GM12875 (cell line): ENCODE measurements around the gene L1CAM.

Experiments used
- H3K4me3 ChIP-seq: one replicate; pipeline ENCODE4 v1.5.1; 2011; ENCODE audit warnings: low read depth, low read length, control low read depth
- CTCF ChIP-seq: IDR thresholded peaks from 2 replicates; pipeline ENCODE4 v1.5.1; 2011; ENCODE audit warnings: low read depth, mild to moderate bottlenecking, control low read depth, inconsistent platforms, low read length, moderate library complexity, borderline replicate concordance; ENCODE audit not compliant: insufficient read depth

The L1CAM gene

GRCh38 chrX:153885968-153886903 lies at the start of gene L1CAM:
Gene L1CAM, minus strand, starts transcription at chrX:153886173. Its CDS starts 10,337 bp downstream, at chrX:153875836.
- no peak within 1 kb of the TSS for H3K4me3 ChIP-seq
- no peak for TF ChIP-seq CTCF

GRCh38 chrX:153935326-153935851 lies 49.4 kb upstream of the L1CAM start:
- H3K4me3 ChIP-seq: peak overlapping the region; percentile 55
- TF ChIP-seq CTCF: no peak

GRCh38 chrX:153934762-153935325 lies 48.9 kb upstream of the L1CAM start, which contains the start of gene NAA10:
Gene NAA10, minus strand, starts transcription at chrX:153935037. Its CDS starts 133 bp downstream, at chrX:153934904.
- peak within 1 kb of the TSS; percentile 68 for H3K4me3 ChIP-seq
- no peak for TF ChIP-seq CTCF

GRCh38 chrX:153934148-153934761 lies 48.3 kb upstream of the L1CAM start:
- no peak for TF ChIP-seq CTCF
- H3K4me3 ChIP-seq: peak overlapping the region; percentile 68

GRCh38 chrX:153933748-153934147 lies 47.8 kb upstream of the L1CAM start:
- peak overlapping the region; percentile 68 for H3K4me3 ChIP-seq
- TF ChIP-seq CTCF: no peak

GRCh38 chrX:153932220-153932915 lies 46.4 kb upstream of the L1CAM start:
- no peak for TF ChIP-seq CTCF
- H3K4me3 ChIP-seq: no peak overlapping the region
